Lower lobe of right lung (tissue), 2 donors: Measurements from ENCODE around the gene SOCS7. TPM values are rescaled to one million over a fixed set of nuclear protein-coding genes. Genes with fewer than 3 reads are reported as not detected.

Experiments
- ATAC-seq, 2 donors: fragments of 200-7000 bp; cut with Tn5 transposase; one replicate each; pipeline ENCODE4 v1.9.1; 2020 to 2022; ENCODE audit warnings: mild to moderate bottlenecking in 2 of 2, moderate library complexity in 2 of 2
- DNase-seq: peaks from one replicate; pipeline ENCODE4 v3.0.0-alpha.2; 2020
- H3K27ac ChIP-seq: fragments of 200-600 bp; one replicate; pipeline ENCODE4 v1.8.0; 2022
- H3K27me3 ChIP-seq: fragments of 200-600 bp; one replicate; pipeline ENCODE4 v1.8.0; 2022; ENCODE audit warnings: low read depth
- H3K36me3 ChIP-seq: fragments of 200-600 bp; one replicate; pipeline ENCODE4 v1.8.0; 2022; ENCODE audit warnings: mild to moderate bottlenecking
- H3K4me1 ChIP-seq: fragments of 200-600 bp; one replicate; pipeline ENCODE4 v1.8.0; 2022
- H3K4me3 ChIP-seq: fragments of 200-600 bp; one replicate; pipeline ENCODE4 v1.8.0; 2022; ENCODE audit warnings: mild to moderate bottlenecking
- H3K9me3 ChIP-seq: fragments of 200-600 bp; one replicate; pipeline ENCODE4 v1.8.0; 2022
- intact Hi-C: fragments of 100-400 bp; cut with DNase I; formaldehyde crosslinking; loops from one replicate; pipeline ENCODE4 v1.11.0; 2022
- total RNA-seq: library from RNA; stranded (reverse); fragmentation: NEBNext Ultra II Directional; extraction: Animal tissue kit (Norgen Biotek cat#: 25700); gene quantifications from one replicate; pipeline ENCODE4 v1.2.1, GENCODE V29; 2021
- TF ChIP-seq, protein P1 (sequence below): fragments of 200-600 bp; IDR thresholded peaks from one replicate; pipeline ENCODE4 v1.8.0; 2022; ENCODE audit warnings: antibody characterized with exemption, mild to moderate bottlenecking
- donor health status: DM: no; HTN: yes; CAD: no; lungs with severe emphysema.

Gene SOCS7
- total RNA-seq, 1 donor from 2014 or later = 23.0 TPM

GRCh38 chr17:38427160-38427949, 75.7 kb downstream of the SOCS7 start:
- Histone ChIP-seq H3K4me1 (peaks cover 45% of the 10 kb centered on the region), H3K36me3 (no peaks in the 10 kb centered on the region), H3K4me3 (peak overlapping the region; percentile 80), H3K27me3 (peaks cover 8% of the 10 kb centered on the region), H3K27ac (peak overlapping the region; percentile 84), H3K9me3 (no peaks in the 10 kb centered on the region)
- TF ChIP-seq, protein P1, sequence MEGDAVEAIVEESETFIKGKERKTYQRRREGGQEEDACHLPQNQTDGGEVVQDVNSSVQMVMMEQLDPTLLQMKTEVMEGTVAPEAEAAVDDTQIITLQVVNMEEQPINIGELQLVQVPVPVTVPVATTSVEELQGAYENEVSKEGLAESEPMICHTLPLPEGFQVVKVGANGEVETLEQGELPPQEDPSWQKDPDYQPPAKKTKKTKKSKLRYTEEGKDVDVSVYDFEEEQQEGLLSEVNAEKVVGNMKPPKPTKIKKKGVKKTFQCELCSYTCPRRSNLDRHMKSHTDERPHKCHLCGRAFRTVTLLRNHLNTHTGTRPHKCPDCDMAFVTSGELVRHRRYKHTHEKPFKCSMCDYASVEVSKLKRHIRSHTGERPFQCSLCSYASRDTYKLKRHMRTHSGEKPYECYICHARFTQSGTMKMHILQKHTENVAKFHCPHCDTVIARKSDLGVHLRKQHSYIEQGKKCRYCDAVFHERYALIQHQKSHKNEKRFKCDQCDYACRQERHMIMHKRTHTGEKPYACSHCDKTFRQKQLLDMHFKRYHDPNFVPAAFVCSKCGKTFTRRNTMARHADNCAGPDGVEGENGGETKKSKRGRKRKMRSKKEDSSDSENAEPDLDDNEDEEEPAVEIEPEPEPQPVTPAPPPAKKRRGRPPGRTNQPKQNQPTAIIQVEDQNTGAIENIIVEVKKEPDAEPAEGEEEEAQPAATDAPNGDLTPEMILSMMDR = no peak
- no peak for ATAC-seq
- no peak for DNase-seq
- intact Hi-C loops = no loop called here

GRCh38 chr17:38428112-38428642, 76.5 kb downstream of the SOCS7 start, which contains the start of gene ARHGAP23:
ARHGAP23 (plus strand) TSS chr17:38428464; CDS start chr17:38428486, 22 bp downstream.
- ATAC-seq (peak; percentile 72 to 81), DNase-seq (peak; percentile 79)
- Histone ChIP-seq H3K27ac (peak within 1 kb of the TSS; percentile 84), H3K9me3 (no peaks in the 10 kb centered on the region), H3K4me3 (peak within 1 kb of the TSS; percentile 80), H3K36me3 (no peaks in the 10 kb centered on the region), H3K27me3 (no peaks in the 10 kb centered on the region), H3K4me1 (peaks cover 45% of the 10 kb centered on the region)
- TF ChIP-seq, protein P1 = no peak
- intact Hi-C loops = no loop called here

DNA sequence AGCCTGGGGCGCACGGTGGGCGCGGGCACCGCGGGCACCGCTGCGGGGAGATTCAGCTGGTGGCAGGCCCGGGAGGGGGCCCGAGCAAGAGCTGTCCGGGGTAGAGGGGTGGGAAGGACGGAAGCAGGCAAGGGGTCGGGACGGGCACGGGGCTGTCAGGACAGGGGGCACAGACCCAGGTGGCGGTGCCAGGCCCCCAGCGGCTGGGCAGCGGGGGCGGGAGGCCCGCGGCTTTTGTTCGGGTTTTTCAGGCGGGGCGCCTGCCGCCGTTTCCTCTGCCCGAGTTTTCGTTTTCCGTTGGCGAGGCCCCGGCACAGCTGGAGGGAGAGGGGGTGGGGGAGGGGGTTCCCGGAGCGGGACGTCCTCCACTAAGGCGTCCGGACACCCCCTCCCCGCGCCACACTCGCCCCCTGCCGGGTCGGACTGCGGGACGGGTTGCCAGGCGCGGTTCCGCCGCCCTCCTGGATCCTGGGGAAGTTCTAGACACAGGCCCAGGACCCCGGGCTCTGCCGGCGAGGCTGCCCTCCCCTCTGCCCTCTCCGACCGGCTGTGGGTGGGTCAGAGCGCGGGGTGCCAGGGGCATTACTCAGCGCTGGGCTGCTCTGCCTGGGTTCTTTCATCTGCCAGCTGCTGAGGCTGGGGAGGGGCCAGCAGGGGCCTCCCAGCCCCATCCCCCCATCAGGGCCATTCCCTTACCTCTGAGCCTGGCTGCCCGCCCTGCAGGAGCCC, 77.2 kb downstream of the SOCS7 start:
- H3K9me3 ChIP-seq = no peaks in the 10 kb centered on the region
- TF ChIP-seq, protein P1 = no peak
- DNase-seq (peak; percentile 65), ATAC-seq (peak; percentile 65 to 76)
- peak overlapping the region; percentile 80 for H3K4me3 ChIP-seq
- peaks cover 45% of the 10 kb centered on the region for H3K4me1 ChIP-seq
- intact Hi-C loops = no loop called here
- H3K27me3 ChIP-seq = no peaks in the 10 kb centered on the region
- H3K27ac ChIP-seq = peak overlapping the region; percentile 84
- no peaks in the 10 kb centered on the region for H3K36me3 ChIP-seq

DNA sequence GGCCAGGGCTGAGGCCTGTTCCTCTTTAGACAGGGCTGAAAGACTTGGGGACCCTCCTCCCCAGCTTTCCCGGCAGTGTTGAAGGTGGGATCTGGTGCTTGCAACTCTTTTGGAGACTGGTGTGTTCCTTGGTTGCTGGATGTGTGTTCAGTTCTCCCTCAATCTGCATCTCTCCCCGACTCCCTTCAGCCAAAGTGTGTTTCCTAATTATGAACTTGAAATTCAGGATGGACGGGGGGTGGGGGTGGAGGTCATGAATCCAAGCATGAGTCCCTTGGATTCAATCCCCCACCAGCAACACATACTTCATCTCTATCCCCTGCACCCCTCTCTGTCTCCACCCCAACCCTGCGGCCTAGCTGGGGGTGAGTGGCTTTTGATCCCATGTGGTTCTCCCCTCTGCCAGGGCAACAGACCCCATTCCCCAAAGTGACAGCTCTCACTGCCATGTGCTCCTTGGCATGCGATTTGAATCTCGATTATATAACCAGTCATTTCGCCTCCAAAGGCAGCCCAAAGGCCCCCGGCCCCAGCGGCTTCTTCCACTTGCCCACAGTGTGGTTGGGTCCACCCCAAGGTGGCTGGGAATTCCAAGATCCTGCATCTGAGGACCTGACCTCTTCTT, 77.9 kb downstream of the SOCS7 start:
- intact Hi-C loops = no loop called here
- Histone ChIP-seq H3K9me3 (no peaks in the 10 kb centered on the region), H3K27me3 (no peaks in the 10 kb centered on the region), H3K36me3 (no peaks in the 10 kb centered on the region), H3K4me1 (peaks cover 43% of the 10 kb centered on the region), H3K27ac (peak overlapping the region; percentile 84), H3K4me3 (peak overlapping the region; percentile 80)
- DNase-seq (no peak), ATAC-seq (no peak)
- TF ChIP-seq, protein P1 = no peak

DNA sequence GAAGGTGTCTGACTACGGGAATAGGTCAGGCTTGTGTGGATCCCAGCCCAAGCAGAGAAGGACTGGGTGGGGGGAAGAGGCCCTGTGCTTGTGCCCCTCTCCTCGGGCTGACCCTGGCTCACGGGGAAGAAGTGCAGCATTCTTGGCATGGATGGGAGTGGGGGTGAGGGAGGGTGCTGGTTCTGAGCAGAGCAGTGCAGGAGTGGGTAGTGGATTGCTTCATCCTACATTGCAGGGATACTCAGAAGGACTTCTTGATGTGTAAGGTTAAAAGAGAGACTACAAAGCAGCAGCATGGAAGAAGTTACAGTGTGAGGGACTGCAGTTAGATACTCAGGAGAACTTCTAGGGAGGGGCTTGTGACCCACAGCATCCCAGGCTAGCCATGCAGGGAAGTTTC, 78.7 kb downstream of the SOCS7 start:
- H3K36me3 ChIP-seq = no peaks in the 10 kb centered on the region
- peaks cover 37% of the 10 kb centered on the region for H3K4me1 ChIP-seq
- no peak overlapping the region for H3K4me3 ChIP-seq
- H3K27me3 ChIP-seq = no peaks in the 10 kb centered on the region
- intact Hi-C loops = no loop called here
- TF ChIP-seq, protein P1 = no peak
- DNase-seq (no peak), ATAC-seq (peak; percentile 4 to 27)
- peak overlapping the region; percentile 84 for H3K27ac ChIP-seq
- no peaks in the 10 kb centered on the region for H3K9me3 ChIP-seq
